Hematopoietic multipotent progenitor cell treated with erythropoietin and hydrocortisone succinate and interleukin-3 and kit ligand, for 17 days (in vitro differentiated cells): Measurements from ENCODE around the gene OR6S1.
"Not testable (repeated sequence)": the region's sequence is repeated elsewhere in the genome, so short reads cannot be mapped to it uniquely, and the experiment has no call there.

ENCODE experiments used
- DNase-seq: peaks from one replicate; pipeline ENCODE4 v3.0.0-alpha.2; 2015; ENCODE audit warnings: low spot score

OR6S1 gene

DNA sequence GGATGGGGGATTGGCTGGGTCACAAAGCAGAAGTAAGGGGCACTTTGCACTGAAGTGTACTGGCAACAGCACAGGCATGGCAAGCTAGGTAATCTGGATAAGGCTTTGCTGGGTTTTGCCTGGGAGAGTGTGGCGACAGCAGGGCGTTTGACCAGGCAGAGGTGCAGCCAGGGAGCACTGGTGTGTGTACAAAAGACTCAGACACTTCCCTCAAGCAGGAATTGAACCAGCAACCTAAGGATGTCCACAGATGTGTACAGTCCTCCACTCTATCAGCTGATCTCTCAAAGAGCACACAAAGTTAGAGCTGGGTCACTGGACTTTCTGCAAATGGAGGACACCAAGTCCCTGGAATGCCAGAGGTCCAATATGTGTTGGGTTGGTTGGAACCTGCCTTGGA lies 27.5 kb upstream of the OR6S1 start:
- DNase-seq, result no peak

DNA sequence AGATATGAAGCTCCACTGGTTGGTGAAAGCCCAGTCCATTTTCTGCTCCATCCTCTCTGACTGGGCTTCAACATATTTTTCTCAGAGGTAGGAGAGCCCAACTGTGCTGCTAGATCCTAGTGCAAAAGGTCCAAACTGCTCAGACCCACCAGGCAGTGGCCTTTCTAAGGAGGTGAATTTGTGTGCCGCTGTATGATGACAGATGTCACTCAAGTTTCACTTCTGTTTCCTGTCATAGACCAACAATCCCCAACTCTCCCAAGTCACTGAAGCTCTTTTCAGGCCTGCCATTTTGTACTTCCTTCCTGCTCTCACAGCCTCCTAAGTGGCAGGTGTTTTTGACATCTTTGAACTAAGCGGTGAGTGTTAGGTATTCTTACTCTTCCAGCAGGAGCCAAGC lies 26.5 kb upstream of the OR6S1 start:
- no peak for DNase-seq

DNA sequence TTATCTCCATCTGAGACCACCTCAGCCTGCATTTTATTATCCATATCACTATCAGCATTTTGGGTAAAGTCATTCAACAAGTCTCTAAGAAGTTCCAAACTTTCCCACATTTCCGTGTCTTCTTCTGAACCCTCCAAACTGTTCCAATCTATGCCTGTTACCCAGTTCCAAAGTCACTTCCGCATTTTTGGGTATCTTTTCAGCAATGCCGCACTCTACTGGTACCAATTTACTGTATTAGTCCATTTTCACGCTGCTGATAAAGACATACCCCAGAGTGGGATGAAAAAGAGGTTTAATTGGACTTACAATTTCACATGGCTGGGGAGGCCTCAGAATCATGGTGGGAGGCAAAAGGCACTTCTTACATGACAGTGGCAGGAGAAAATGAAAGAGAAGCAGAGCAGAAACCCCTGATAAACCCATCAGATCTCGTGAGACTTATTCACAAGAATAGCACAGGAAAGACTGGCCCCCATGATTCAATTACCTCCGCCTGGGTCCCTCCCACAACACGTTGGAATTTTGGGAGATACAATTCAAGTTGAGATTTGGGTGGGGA lies 25.0 kb upstream of the OR6S1 start:
- DNase-seq, result not testable (repeated sequence)

DNA sequence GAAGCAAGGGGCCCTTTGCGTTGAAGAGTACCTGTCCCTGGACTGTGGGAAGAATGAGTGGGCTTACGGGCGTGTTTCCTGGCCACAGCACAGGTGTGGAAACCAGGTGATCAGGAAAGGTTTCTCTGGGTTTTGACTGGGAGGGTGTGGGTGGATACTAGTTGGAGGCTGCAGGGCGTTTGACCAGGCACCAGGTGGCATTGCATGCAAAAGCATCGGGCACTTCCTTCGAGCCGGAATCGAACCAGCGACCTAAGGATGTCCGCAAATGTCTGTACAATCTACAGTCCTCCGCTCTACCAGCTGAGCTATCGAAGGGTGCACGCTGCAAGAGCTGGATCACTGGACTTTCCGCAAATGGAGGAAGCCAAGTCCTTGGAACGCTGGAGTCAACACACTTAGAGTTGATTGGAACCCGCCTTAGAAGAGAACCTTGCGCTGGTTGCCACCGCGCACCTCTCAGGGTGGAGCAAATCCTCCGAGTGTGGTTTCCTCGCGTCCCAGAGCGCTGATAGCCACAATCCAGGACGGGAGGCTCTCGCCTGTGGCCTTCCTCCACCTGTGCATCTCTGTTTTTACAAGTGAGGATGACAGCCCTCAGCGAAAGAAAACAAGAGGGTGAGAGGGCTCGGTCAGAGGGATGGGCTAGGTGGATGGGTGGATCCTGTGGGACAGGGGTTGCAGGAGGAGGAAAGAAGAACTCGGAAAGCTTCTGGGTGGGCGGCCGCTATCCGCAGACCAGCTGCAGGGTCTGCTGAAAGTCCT lies 21.7 kb upstream of the OR6S1 start:
- peak; percentile 24 for DNase-seq

DNA sequence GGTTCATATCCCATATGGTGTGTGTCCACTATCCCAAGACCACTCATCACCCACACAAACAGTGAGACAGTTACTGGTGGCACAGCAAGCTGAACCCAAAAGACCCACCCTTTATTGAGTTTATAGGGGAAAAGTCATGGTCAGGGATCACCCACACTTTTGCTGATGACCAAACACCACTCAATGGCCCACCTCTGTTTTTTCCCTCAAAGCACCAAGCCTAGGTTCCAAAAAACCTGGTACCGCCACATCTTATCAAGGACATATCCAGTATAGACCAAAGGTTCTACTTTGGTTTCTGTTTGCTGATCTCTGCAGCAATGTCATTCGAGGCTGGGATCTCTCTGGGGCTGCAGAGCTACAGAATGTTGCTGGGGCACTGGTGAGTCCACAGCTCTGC lies 19.7 kb upstream of the OR6S1 start:
- no peak for DNase-seq

DNA sequence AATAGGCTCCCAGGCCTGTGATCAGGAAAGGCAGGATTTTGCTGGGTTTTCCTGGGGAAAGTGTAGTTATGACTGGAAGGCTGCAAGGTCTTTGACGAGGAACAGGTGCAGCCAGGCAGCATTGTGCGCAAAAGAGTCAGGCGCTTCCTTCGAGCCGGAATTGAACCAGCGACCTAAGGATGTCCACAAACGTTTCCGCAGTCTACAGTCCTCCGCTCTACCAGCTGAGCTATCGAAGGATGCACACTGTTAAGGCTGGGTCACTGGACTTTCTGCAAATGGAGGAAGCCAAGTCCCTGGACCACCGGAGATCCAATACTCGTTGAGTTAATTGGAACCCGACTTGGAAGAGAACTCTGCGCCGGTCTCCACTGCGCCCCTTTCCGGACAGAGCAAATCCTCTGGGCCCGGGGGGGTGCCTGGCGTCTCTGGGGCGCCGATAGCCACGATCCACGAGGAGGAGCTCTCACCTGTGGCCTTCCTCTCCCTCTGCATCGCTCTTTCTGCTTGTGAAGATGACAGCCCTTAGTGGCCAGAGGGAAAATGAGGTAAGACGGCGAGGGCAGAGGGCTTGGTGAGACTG lies 18.4 kb upstream of the OR6S1 start:
- DNase-seq, result no peak

DNA sequence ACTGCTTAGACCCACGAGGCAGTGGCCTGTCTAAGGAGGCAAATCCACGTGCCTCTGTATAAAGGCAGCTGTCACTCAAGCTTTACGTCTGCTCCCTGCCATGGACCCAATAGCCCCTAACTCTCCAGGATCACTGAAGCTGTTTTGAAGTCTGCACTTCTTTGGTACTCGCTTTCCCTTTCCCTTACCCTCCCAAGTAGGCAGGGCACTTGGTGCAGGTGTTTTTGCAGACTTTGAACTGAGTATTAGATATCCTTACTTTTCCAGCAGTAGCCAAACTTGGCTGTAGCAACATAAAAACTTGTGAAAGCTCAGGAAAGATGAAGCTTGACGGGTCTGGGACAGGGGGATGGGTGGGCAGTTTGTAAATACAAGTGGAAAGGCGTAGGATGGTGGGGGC lies 17.8 kb upstream of the OR6S1 start:
- DNase-seq, result no peak

DNA sequence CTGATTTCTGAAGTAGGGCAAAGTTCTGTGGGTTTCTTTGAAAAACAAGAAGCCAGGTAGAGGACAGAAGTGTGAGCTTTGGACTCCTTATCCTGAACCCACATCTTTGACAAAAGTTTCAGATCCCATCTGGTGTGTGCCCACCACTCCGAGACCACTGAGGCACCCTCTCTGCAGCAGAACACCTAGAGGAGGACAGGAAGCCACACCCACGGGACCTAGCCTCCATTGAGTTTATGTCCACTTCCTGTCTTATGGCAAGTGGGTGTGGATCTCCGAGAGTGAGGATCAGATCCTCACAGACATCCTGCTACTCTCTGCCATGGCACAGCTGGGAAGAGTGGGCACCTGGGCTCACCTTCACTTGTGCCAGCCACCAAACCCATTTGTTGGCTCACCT lies 16.8 kb upstream of the OR6S1 start:
- DNase-seq, result no peak

DNA sequence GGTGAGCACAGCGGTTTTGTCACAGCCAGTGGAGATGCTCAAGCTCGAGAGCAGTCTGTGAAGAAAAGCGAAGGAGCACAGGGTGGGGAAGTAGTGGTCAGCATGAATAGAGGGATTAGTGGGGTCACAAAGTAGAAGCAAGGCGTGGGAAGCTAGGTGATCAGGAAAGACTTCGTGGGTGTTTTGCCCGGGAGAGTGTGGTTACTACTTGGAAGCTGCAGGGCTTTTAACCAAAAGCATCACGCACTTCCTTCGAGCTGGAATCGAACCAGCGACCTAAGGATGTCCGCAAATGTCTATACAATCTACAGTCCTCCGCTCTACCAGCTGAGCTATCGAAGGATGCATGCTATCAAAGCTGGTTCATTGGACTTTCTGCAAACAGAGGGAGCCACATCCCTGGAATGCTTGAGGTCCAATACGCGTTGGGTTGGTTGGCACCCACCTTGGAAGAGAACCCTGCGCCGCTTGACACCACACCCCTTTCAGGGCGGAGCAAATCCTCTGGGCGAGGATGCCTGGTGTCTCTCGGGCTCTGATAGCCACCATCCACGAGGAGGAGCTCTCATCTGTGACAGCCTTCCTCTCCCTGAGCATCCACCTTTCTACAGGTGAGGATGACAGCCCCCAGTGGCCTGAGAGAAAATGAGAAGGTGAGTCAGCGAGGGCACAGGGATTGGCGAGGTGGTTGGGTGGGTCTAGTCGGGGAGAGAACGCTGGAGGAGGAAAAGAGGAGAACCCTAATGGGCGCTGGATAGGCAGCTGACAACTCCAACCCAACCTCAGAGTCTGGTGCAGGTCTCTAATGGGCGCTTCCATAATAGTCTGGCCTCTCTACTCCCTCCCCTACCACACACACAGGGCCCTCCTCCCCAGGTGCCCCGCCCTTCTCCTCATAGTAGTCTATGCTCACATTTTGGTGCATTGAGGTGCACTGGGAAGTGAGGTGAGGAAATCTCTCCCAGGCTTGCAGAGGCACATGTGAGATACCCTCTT lies 16.0 kb upstream of the OR6S1 start:
- DNase-seq, result no peak

DNA sequence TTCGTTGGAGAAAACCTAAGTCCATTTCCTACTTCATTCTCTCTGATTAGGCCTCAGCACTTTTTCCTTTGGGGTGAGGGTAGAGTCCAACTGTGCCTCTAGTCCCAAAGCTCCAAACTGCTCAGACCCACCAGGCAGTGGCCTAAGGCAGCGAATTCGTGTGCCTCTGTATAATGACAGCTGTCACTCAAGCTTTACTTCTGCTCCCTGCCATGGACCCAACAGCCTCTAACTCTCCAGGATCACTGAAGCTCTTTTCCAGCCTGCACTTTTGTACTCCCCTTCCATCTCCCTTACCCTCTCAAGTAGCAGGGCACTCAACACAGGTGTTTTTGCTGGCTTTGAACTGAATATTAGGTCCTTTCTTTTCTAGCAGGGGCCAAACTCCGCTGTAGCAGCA lies 14.8 kb upstream of the OR6S1 start:
- no peak for DNase-seq

DNA sequence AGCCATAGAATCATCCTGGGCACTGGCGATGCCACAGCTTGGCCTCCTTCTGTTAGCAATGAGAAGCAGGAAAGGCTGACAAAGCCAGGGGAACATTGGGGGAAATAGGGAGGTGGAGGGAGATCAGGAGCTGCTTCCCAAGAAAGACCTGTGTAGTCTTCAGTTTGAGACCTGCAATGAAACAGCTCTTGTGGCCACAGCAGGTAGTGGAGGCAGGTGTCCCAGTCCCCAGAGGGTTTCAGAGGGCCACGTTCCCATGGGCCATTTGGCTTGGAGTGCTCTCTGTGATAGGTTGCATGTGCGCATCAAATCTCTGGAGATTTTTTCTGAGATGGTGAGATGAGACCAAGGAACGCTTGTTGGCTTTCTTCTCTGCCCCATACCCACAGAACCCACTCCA lies 14.4 kb upstream of the OR6S1 start:
- DNase-seq, result no peak

DNA sequence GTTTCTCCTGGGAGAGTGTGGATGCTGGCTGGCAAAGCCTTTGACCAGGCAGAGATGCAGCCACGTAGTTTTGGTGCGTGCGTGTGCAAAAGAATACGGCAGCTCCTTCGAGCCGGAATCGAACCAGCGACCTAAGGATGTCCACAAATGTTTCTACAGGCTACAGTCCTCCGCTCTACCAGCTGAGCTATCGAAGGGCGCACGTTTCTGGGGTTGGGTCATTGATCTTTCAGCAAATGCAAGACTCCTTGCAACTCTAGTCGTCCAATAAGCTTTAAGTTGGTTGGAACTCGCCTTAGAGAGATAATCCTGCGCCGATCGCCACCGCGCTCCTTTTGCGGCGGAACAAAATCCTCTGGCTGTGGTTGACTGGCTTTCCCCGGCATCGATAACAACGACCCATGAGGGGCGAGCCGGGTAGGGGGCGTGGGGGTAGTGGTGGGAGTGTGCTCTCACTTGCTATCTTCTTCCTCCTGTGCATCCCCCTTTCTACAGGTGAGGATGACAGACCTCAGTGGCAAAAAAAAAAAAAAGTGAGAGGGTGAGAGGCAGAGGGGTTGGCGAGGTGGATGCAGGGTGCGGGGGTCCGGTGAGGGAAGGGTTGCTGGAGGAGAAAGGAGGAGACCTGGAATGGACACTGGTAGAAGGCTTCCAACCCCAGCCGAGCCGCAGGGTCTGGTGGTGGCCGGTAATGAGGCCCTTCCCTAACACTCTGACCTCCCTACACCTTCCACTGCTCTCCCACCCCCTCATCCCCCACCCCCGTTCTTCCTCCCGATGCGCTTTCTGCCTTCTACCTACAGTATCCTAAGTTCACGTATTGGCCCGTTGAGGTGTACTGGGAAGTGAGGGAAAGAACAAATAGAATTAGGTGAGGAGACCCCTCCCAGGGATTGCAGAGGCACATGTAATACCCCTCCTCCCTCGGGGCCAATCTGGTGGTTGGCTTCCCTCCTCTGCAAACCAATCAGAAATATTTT lies 11.8 kb upstream of the OR6S1 start:
- no peak for DNase-seq

DNA sequence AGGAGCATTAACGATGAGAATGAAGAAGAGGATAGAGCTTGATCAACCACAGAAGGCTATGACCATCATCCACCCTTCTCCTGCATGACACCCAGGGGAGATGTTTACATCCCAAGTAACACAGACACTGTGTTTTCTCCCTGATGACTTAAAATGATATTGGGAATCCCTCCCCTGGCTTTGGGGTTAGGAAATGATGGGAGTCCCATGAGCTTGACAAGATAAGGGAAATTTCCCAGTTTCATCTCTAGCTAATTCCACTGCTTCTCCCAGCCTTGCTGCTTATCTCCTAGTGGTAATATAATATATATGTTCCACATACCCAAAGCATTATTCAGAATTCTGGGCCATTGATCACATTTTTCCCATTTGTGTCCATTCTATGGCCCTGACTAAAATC lies 4.0 kb upstream of the OR6S1 start:
- no peak for DNase-seq

DNA sequence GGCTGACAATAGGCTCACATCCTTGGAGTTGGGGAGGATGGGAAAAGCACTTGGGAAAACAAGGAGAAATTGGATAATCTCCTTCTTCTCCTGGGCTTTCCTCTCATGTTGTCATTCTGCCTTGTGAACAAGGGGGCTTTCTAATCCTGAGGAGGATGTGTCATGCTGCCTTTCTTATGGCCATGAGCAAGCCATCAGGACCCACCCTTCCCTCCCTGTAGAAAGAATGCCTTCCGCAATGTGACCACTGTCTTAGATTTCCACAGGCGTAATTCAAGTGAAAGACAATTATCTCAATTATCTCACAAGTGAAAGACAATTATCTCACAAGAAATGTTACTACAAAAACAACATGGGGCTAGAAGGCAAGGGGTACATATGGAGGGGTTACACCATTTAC lies 3.0 kb upstream of the OR6S1 start:
- no peak for DNase-seq

DNA sequence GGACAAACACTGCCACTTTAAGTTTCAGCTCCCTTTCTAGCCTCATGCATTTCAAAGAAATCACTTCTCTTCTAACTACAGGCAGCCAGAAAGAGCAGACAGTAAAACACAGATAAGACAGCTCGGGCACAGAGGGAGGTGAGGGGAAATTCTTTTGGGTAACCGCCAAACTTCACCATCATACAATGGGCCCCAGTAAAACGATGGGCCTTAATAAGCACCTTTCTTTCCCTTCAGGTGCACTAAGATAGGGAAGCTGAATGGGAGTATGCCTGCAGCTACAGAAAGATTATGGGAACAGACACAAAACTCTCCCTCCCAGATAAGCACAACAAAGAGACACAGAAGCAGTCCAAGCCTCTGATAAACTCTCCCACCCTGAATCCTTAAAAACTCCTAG lies 1.3 kb upstream of the OR6S1 start:
- DNase-seq, result not testable (repeated sequence)

DNA sequence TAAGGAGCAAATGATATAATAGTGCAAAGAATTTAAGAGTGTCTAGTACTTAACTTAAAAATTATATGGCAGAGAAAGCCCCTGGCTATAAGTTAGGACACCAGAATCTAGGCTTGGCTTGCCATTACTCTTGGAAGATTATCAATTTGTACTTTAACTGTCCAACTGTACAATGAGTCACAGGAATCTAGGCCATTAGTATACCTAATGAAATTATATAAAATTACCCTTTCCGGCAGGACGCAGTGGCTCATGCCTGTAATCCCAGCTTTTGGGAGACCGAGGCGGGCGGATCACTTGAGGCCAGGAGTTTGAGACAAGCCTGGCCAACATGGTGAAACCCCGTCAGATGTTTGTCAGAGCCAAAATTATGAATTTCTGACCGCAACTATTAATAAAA lies 691 bp upstream of the OR6S1 start:
- DNase-seq, result no peak

DNA sequence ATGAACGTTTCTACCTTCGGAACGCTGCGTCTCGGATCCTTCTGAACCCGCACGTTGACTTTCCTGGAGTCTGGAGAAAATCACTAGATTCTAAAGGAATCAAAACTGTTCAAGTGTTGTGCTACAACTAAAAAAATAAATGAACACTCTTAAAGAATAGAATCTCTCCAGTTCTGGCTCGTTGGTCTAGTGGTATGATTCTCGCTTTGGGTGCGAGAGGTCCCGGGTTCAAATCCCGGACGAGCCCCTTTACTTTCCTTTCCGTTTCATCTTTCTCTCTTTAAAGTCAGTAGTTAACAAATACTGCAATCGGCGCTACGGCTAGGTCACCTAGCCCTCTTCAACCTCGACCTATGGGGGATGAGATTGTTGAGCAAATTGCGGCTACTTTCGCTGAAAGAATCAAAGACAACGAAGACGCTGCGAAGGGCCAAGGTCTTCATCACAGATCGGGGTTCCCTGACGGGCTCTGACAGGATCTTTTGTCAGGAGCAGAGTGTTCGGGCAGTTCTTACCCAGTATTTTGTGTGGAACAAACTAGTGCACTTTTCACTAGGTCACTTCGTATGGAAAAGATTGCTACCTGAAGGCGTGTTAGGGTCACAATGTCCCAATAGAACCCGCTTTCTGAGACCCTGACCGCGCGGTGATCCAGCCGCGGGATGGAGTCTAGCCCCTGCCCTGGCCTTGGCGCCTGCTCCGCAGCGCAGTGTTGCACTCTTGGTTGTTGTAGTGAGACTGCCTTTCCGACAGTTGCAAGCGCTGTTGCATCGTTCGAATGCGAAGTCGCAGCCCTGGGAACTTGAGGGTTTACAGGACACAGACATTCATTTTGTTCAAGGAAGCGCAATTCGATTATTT lies 8.4 kb downstream of the OR6S1 start:
- DNase-seq, result no peak

DNA sequence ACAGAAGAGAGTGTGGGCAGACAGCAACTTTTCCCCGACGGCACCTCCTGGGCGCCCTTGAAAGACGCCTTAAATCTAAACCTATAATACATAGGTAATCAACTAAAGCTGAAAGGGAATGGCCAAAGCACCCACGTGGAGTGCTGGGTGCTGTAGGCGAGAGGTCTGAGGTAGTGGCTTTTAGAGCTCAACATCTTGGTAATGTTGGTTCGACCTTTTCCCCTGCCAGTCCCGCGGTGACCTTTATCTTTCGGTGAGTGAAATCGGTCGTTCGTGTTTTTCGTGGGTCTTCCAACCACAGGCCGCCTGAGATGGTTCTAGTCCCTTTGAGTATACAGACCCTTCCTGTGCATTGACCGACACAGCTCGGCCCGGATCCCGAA lies 9.1 kb downstream of the OR6S1 start:
- DNase-seq, result no peak

DNA sequence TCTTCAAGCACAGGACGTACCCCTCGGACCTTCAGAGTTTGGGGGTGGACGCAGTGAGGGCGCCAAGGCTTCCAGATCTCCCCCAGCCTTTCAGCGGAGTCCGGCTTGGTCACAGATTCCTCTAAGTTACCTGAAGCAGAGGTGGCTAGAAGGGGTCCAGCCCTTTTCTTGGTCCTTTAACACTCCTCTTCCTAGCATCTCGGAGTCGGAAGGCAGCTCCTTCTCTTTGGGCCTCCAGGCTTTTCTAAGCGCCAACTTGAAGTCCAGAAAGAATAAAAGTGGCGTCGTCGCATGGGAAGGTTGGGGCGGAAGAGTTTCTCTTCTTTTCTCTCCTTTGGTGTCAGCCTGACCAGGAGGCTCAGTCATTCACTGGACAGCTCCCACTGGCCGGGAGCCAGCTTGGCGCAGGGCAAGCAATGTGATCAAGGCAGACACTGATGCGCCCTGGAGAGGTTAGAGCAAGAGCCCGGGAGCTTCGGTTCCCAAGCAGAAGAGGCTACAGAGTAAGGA lies 9.6 kb downstream of the OR6S1 start:
- no peak for DNase-seq
